AG09309 (cell line): ENCODE data around the gene AMPH.
A peak's percentile ranks its signal among the peaks of the same experiment; 100 is the strongest.

Experiments
- DNase-seq: peaks from one replicate; pipeline ENCODE4 v3.0.0-alpha.2; 2010; ENCODE audit warnings: low read depth
- H3K4me3 ChIP-seq: 2 replicates; pipeline ENCODE4 v1.5.1; 2011; ENCODE audit warnings: mild to moderate bottlenecking, low read depth, low read length, moderate library complexity; ENCODE audit not compliant: control insufficient read depth
- CTCF ChIP-seq: IDR thresholded peaks from 2 replicates; pipeline ENCODE4 v1.5.1; 2011; ENCODE audit warnings: mild to moderate bottlenecking, low read depth, low read length, inconsistent platforms; ENCODE audit not compliant: insufficient read depth, control insufficient read depth; ENCODE audit errors: missing control alignments

Gene AMPH

GRCh38 chr7:38448054-38448453 is 183.1 kb downstream of the AMPH start:
- no peak overlapping the region for H3K4me3 ChIP-seq
- no peak for TF ChIP-seq CTCF
- no peak for DNase-seq

GRCh38 chr7:38438970-38439369 is 192.2 kb downstream of the AMPH start:
- H3K4me3 ChIP-seq: no peak overlapping the region
- no peak for TF ChIP-seq CTCF
- DNase-seq: no peak

- H3K4me3 ChIP-seq: no peak overlapping the region
- no peak for TF ChIP-seq CTCF
- DNase-seq: no peak
Measured at GRCh38 chr7:38432671-38433070, 198.5 kb downstream of the AMPH start.

DNA sequence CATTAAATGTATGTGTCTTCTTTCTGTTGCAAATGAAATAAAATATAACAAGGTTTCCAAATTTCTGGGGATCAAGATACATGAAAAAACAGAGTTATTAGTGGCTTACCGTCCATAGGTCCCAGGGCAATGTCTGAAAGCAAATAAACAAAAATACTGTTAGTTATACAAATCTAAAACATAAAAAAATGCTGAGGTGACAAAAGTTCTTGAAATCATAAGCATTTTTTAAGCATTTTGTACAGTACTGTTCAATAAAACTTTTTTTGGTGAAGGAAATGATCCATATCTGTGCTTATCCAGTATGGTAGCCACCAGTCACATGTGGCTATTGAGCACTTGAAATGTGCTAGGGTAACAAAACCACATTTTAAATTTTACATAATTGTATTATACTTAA is 199.1 kb downstream of the AMPH start:
- no peak for TF ChIP-seq CTCF
- H3K4me3 ChIP-seq: no peak overlapping the region
- DNase-seq: no peak

DNA sequence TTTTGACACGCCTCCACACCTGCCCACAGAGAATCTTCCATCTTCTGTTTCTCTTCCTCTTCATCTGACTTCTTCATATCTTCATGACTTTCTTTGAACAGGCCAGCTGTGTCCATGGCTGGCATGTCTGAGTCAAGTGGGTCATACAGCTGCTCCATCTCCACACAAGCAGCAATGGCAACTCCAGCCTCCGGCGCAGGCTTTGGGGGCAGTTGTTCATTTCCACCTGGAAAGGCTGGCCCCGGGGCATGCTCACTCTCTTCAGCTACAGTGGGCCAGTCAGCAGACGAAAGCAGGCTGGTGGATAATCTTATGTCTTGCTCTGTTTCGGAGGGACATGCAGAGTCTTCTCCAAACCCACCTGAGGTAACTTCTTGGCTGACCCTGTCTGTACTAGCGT is 202.1 kb downstream of the AMPH start:
- no peak overlapping the region for H3K4me3 ChIP-seq
- DNase-seq: no peak

GRCh38 chr7:38428041-38428440 is 203.1 kb downstream of the AMPH start:
- TF ChIP-seq CTCF: no peak
- peak; percentile 18 for DNase-seq
- no peak overlapping the region for H3K4me3 ChIP-seq

More for the DNA sequence above, 202.1 kb downstream of the AMPH start:
- no peak for TF ChIP-seq CTCF
